ENCODE measurements around the gene PCDHGA11. TPM values are rescaled to one million over a fixed set of nuclear protein-coding genes. Genes with fewer than 3 reads are reported as not detected.
"Not testable (repeated sequence)": the region's sequence is repeated elsewhere in the genome, so short reads cannot be mapped to it uniquely, and the experiment has no call there.

Gene PCDHGA11
- total and polyA plus RNA-seq, 4 donors = 0.22 to 2.5 (median 0.50) TPM

GRCh38 chr5:141407790-141408505 is 12.9 kb upstream of the PCDHGA11 start, which contains the start of gene PCDHGB6:
TSS of gene PCDHGB6 (plus strand) at chr5:141408021. CDS start at chr5:141408203, 182 bp downstream.
- H3K36me3 ChIP-seq (ENCODE audit: control insufficient read depth in 4 of 4, insufficient read depth in 3 of 4, low read depth in 1 of 4, low read length in 3 of 4); H3K27ac ChIP-seq (ENCODE audit: low read depth in 1 of 2, low read length in 2 of 2); H3K27me3 ChIP-seq (ENCODE audit: control insufficient read depth in 4 of 4, insufficient read depth in 4 of 4, low read length in 3 of 4); H3K4me1 ChIP-seq (ENCODE audit: control insufficient read depth in 4 of 4, insufficient read depth in 4 of 4, low read length in 3 of 4); H3K9ac ChIP-seq (ENCODE audit: low read depth in 1 of 2, low read length in 2 of 2): not testable (repeated sequence)
- Histone ChIP-seq H3K4me3 (ENCODE audit: low read depth in 1 of 3, low read length in 3 of 3) (peak within 1 kb of the TSS; percentile 40 to 73 (median 49)), H3K9me3 (ENCODE audit: control insufficient read depth in 4 of 4, low read length in 3 of 4) (peaks cover 17 to 57% (median 30%) of the 10 kb centered on the region in 4 donors)
- peak; percentile 58 for DNase-seq (ENCODE audit: low spot score)
- peak; percentile 74 to 80 for TF ChIP-seq RAD21 (IDR thresholded peaks at IDR 0.05)
- TF ChIP-seq, protein P1, sequence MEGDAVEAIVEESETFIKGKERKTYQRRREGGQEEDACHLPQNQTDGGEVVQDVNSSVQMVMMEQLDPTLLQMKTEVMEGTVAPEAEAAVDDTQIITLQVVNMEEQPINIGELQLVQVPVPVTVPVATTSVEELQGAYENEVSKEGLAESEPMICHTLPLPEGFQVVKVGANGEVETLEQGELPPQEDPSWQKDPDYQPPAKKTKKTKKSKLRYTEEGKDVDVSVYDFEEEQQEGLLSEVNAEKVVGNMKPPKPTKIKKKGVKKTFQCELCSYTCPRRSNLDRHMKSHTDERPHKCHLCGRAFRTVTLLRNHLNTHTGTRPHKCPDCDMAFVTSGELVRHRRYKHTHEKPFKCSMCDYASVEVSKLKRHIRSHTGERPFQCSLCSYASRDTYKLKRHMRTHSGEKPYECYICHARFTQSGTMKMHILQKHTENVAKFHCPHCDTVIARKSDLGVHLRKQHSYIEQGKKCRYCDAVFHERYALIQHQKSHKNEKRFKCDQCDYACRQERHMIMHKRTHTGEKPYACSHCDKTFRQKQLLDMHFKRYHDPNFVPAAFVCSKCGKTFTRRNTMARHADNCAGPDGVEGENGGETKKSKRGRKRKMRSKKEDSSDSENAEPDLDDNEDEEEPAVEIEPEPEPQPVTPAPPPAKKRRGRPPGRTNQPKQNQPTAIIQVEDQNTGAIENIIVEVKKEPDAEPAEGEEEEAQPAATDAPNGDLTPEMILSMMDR (IDR thresholded peaks at IDR 0.05; ENCODE audit: low read depth, low read length, missing input control) = peak; percentile 76
- 12% methylated on average over 50 of the region's 51 CpGs for WGBS

GRCh38 chr5:141409598-141410306 is 11.1 kb upstream of the PCDHGA11 start:
- H3K9ac ChIP-seq (ENCODE audit: low read depth in 1 of 2, low read length in 2 of 2) = no peak overlapping the region
- 39% methylated on average over 64 of the region's 64 CpGs for WGBS
- no peak overlapping the region for H3K27ac ChIP-seq (ENCODE audit: low read depth in 1 of 2, low read length in 2 of 2)
- no peak for TF ChIP-seq RXRA (IDR thresholded peaks at IDR 0.05)
- TF ChIP-seq EGR1 (IDR thresholded peaks at IDR 0.05; ENCODE audit: low read depth in 2 of 2) = no peak
- TF ChIP-seq, protein P1 (IDR thresholded peaks at IDR 0.05; ENCODE audit: low read depth, low read length, missing input control) = no peak
- TF ChIP-seq TAF1 (conservative IDR thresholded peaks at IDR 0.05) = no peak
- no peak for TF ChIP-seq REST (IDR thresholded peaks at IDR 0.05)
- no peak for TF ChIP-seq HNF4G (IDR thresholded peaks at IDR 0.05)
- no peak for TF ChIP-seq YY1 (IDR thresholded peaks at IDR 0.05)
- no peak for TF ChIP-seq RAD21 (IDR thresholded peaks at IDR 0.05)
- TF ChIP-seq HNF4A (conservative IDR thresholded peaks at IDR 0.05) = no peak
- no peak for TF ChIP-seq NR2F2 (IDR thresholded peaks at IDR 0.05)
- TF ChIP-seq GABPA (IDR thresholded peaks at IDR 0.05 in 1 of 2, conservative IDR thresholded peaks at IDR 0.05 in 1 of 2) = no peak
- no peak for TF ChIP-seq SP1 (IDR thresholded peaks at IDR 0.05)
- TF ChIP-seq FOXA1 (IDR thresholded peaks at IDR 0.05) = no peak
- TF ChIP-seq JUND (IDR thresholded peaks at IDR 0.05) = no peak
- TF ChIP-seq FOXA2 (IDR thresholded peaks at IDR 0.05) = no peak
- peaks cover 19 to 59% (median 29%) of the 10 kb centered on the region in 4 donors for H3K9me3 ChIP-seq (ENCODE audit: control insufficient read depth in 4 of 4, low read length in 3 of 4)
- peaks cover 0 to 6% (median 2%) of the 10 kb centered on the region in 4 donors for H3K4me1 ChIP-seq (ENCODE audit: control insufficient read depth in 4 of 4, insufficient read depth in 4 of 4, low read length in 3 of 4)
- no peak for DNase-seq (ENCODE audit: low spot score)
- H3K36me3 ChIP-seq (ENCODE audit: control insufficient read depth in 4 of 4, insufficient read depth in 3 of 4, low read depth in 1 of 4, low read length in 3 of 4) = no peaks in the 10 kb centered on the region
- H3K4me3 ChIP-seq (ENCODE audit: low read depth in 1 of 3, low read length in 3 of 3) = peak overlapping the region in 2 of 3 donors; percentile 37 to 73
- peaks cover 0 to 2% (median 0%) of the 10 kb centered on the region in 4 donors for H3K27me3 ChIP-seq (ENCODE audit: control insufficient read depth in 4 of 4, insufficient read depth in 4 of 4, low read length in 3 of 4)
